H1 (cell line): Measurements from ENCODE around the gene ARHGAP42. TPM values are rescaled to one million over a fixed set of nuclear protein-coding genes. Genes with fewer than 3 reads are reported as not detected.

Experiments used
- BACH1 ChIP-seq: IDR thresholded peaks from 2 replicates; pipeline ENCODE4 v1.6.1; 2012; ENCODE audit warnings: low read length, improper control_type of control experiment
- POLR2AphosphoS5 ChIP-seq: IDR thresholded peaks from 2 replicates; pipeline ENCODE4 v1.6.1; 2011; ENCODE audit warnings: low read depth, low read length
- polyA plus RNA-seq, 7 experiments: library from polyadenylated mRNA; depleted of rRNA in 3 of 7; stranded (reverse) in 5 of 7; unstranded in 2 of 7; fragments of >200 nt in 5 of 7; fragments of 200-250 nt in 2 of 7; gene quantifications; 1 replicate in 5 of 7; 2 replicates in 1 of 7; 4 replicates in 1 of 7; pipeline versions ENCODE4 v1.2.1 to v1.2.3, GENCODE V29; 2011 to 2013; ENCODE audit warnings: missing spikeins in 2 of 7, mixed read lengths in 2 of 7
- total RNA-seq: library from RNA; stranded (reverse); fragmentation: NEBNext Ultra II Directional; extraction: Animal tissue kit (Norgen Biotek cat#: 25700); gene quantifications from 2 replicates; pipeline ENCODE4 v1.2.1, GENCODE V29; 2021

The ARHGAP42 gene
- total and polyA plus RNA-seq, 2 of the 8 experiments (the other 6 are each of a cell fraction or from before 2014, with no cell fraction given): 22.2 to 33.5 TPM

- TF ChIP-seq POLR2AphosphoS5 (no peak), BACH1 (no peak)
Observed at GRCh38 chr11:100674212-100674611, 12.9 kb upstream of the ARHGAP42 start (continued).
